Left colon (tissue), 2 donors: Measurements from ENCODE around the gene AFAP1. TPM values are rescaled to one million over a fixed set of nuclear protein-coding genes. Genes with fewer than 3 reads are reported as not detected.

ENCODE experiments used
- ATAC-seq: fragments of 200-7000 bp; cut with Tn5 transposase; one replicate; pipeline ENCODE4 v1.9.1; 2020; ENCODE audit warnings: mild to moderate bottlenecking, moderate library complexity
- DNase-seq, 2 donors: peaks; one replicate each; pipeline ENCODE4 v3.0.0-alpha.2; 2020
- intact Hi-C, 2 donors: fragments of 100-400 bp; cut with DNase I in 1 of 2; cut with micrococcal nuclease in 1 of 2; formaldehyde crosslinking; loops; one replicate each; pipeline versions ENCODE4 v1.11.2 to v1.14.0; 2022; cut with DNase I, micrococcal nuclease
- total RNA-seq, 2 donors: library from RNA; stranded (reverse); fragmentation: NEBNext Ultra II Directional; extraction: Animal tissue kit (Norgen Biotek cat#: 25700); gene quantifications; one replicate each; pipeline ENCODE4 v1.2.1, GENCODE V29; 2021
- donor health status: DM: no; HTN: no; CAD: no.
- donor health status: DM: yes; HTN: yes; CAD: no.

AFAP1 gene
- total RNA-seq, 2 donors from 2014 or later: 41.2 to 46.2 TPM

DNA sequence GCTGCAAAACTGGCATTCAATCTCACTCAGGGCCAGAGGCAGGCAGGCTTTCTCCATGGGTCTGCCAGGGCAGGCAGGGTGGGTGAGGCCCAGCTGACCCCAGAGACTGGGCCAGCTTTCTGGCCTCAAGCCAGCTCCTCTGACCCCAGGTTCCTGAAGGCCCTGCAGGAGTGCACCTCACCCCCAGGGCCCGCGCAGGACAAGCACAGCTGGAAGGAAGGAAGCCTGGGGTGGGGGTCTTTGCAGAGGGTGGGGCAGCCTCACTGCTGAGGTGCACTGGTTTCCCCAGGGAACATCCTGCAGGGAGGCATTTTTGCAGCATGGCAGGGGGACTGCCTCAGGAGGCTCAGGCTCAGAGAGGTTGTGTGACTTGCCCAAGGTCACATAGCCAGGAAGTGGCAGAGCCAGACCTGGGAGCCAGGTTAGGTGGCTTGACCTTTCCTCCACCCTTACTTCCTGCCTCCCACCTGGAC is 31.5 kb upstream of the AFAP1 start:
- peak; percentile 46 to 49 for DNase-seq
- peak; percentile 18 for ATAC-seq
- intact Hi-C loops: no loop called here

DNA sequence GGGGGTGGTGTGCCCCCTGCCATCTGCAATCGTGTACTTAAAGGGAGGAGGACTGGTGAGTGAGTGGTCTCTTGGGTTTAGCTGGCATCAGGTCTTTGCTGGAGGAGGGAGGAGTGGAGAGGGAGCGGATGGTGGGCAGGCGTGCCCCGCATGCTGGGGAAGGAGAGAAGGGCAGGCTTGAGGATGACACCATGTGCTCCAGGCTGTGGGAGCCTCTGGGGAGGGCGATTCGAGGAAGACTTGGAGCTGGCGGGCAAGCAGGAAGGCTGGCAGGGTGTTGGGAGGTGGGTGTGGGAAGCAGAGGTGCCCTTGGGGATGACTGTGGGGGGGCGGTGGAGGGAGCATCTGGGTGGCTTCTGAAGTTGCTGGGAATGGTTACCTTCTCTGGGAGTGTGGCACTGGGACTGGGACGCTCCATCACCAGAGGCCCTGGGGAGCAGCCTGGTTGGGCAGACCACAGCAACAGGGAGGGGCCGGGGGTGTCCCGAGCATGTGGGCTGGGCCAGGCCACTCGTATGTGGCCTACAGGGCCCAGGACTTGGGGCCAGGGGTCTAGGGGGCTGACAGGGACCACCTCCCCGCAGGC is 30.8 kb upstream of the AFAP1 start:
- ATAC-seq: peak; percentile 50
- intact Hi-C loops: no loop called here
- peak; percentile 67 to 81 for DNase-seq

DNA sequence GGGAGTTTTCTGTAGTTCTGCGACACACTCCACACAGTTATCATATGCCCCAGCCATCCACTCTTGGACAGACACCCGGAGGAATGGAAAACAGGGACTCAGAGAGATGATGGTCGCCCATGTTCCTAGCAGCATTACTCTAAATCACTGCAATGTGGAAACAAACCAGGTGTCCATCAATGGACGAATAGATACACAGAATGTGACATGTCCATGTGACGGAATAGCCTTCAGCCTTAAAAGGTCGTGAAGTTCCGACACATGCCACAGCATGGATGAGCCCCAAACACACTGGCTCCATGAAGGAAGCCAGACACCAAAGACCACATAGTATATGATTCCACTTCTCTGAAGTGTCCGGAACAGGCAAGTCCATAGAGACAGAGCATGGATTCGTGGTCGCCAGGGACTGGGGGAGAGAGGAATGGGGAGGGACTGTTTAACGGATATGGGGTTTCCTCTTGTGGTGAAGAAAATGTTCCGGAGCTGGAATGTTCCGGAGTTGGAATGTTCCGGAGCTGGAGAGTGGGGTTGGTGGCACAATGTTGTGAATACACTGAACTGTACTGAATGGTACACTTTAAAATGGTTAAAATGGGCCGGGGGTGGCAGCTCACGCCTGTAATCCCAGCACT is 28.7 kb upstream of the AFAP1 start:
- DNase-seq: no peak
- intact Hi-C loops: no loop called here
- ATAC-seq: no peak

DNA sequence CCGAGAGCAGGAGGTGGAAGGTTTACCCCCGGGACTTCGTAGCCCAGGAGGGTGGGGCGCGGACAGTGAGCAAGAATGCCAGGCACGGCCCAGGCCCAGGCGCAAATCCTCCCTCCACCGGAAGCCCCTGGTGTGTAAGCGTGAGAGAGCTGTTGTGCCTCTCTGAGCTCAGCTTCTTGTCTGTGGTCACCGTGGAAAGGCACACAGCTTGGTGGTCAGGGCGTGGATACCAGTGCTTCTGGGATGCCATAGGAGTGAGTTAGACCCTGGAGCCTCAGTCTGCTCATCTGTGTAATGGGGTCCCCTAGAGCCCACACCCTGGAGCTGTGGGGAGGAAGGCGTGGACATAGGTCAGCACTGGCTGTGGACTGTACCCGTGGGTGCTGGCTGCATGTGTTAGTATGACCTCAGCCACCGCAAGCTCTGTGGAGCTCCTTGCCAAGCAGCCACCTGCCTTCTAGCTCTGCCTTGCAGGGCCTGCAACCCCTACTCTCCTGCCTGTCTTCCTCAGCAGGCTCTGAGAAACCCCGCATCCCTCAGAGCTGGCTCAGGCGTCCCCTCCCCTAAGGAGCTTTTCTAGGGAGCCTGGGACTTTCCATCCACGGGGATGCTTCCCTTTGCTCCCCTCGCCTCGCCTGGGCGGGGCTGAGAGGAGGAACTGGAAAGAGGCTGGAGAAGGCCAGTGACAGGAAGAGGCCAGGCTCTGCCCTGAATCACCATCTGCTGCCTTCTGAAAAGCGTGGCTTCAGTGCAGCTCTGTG is 28.0 kb upstream of the AFAP1 start:
- intact Hi-C loops: no loop called here
- DNase-seq: peak; percentile 58 to 60
- ATAC-seq: no peak

DNA sequence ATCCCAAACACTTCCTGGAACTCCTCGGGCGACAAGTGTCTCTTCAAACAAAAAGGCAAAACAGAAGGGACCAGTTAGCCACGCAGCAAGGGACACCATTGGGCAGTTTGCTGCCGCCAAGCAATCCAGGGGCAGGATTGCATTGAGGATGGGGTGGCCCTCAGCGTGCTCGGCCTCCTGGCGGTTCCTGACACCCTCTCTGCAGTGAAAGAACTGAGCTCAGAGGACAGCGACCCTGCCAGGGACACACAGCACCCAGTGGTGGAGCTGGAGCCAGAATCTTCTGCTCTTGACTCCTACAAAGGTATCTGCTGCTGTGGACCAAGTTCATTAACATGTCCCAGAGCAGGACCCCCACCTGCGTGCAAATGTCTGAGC is 27.4 kb upstream of the AFAP1 start:
- DNase-seq (no peak), ATAC-seq (no peak)
- intact Hi-C loops: no loop called here

DNA sequence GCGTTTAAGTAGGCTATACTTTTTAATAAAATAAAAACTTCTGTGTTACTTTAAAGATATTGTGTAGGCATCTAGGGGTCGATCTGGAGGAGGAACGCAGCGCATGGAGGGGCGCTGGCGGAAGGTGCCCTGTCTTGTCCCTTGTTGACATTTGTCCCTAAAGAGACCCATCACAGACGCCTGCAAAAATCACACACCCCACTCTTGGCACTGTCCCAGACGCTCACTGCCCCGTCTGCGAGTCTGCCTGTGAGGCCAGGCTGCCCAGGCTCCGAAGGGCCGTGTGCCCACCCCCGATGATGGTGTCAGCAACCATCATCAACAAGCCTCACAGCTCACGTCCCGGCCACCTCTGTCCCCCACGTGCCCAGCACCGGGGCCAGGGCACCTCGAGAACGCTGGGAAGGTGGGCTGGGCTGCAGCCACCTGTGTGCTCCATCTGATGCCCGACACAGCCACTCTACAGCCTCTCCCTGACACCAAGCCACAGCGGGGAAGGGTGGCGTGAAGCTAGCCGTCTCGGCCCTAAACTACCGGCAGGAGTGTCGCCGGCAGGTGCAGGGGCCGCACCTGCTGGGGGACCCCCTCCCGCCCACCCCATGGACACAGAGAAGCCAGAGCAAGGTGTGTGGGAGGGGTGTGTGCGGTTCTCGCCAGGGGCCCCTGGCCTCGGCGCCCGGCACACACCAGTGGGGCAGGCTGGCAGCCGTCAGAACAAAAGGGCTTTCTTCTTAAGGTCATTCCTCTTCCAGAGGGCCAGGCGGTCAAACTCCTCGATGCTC is 26.8 kb upstream of the AFAP1 start:
- DNase-seq: no peak
- intact Hi-C loops: no loop called here
- ATAC-seq: no peak

DNA sequence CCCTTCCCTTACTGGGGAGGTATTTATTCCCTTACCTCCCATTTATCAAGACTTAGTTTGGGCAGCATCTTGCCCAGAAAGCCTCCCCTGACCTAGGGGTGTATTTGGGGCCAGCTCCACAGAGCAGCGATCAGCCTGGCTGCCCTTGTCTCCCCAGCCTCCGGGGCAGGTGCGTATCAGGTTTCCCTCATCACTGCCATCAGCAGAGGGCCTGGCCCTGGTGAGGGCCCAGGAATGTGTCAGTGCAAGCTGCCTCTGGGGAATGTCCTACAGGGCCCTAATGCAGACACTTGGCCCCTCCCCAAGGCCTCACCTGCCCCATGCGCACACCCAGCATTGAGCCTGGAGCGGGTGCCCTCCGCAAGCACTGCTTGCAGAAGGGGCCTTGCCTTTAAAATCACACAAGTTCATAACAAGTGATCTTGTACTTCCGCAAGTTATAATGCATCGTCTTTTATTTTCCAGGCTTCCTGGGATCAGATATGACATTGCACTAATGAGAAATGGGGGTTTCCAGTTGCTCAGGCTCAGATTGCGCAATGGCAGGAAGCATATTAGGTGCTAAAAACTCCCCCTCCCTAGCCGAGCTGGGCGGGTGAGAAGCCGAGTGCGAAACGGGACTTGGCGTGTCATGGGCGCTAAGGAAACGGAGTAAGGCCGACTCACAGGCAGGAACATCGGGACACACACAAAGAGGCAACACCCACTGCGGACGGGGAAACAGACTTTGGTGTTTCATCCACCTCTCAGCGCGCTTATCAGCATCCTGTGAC is 25.4 kb upstream of the AFAP1 start:
- intact Hi-C loops: no loop called here
- DNase-seq (peak in 1 of 2 donors; percentile 46), ATAC-seq (no peak)

DNA sequence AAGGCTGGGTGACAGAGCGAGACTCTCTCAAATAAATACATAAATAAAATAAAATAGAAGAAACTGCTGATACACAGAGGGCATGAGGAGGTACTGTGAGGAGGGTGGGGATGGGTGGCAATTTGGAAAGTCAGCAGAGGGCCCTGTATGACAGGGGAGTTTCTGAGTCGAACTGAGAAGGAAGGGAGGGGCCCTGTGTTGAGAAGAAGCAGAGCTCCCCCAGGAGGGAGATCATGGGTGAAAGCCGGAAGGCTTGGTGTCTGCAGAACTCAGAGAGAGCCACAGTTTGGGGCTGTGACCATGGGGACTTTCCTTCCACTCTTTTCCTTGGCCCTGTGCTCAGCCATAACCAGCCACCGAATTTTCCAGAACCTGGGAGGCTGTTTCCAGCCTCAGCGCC is 24.8 kb upstream of the AFAP1 start:
- ATAC-seq (no peak), DNase-seq (no peak)

DNA sequence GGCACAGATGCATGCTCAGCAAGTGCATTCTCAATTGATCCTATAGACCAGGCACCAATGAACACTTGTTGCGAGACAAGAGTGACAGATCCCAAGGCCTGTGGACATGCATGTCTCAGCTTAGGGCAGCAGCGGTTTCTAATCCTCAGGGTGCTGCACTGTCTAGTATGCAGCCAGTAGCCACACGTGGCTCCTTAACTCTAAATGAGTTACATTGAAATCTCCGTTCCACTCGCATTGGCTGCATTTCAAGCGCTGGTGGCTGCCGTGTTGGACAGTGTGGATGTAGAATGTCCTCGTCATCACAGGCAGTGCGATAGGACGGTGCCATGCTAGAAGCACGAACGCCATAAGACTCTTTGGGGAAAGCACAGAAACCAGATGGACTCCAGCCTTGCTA is 24.0 kb upstream of the AFAP1 start:
- DNase-seq: no peak
- no peak for ATAC-seq
- intact Hi-C loops: no loop called here

More for the DNA sequence above, 24.8 kb upstream of the AFAP1 start:
- intact Hi-C loops: no loop called here

DNA sequence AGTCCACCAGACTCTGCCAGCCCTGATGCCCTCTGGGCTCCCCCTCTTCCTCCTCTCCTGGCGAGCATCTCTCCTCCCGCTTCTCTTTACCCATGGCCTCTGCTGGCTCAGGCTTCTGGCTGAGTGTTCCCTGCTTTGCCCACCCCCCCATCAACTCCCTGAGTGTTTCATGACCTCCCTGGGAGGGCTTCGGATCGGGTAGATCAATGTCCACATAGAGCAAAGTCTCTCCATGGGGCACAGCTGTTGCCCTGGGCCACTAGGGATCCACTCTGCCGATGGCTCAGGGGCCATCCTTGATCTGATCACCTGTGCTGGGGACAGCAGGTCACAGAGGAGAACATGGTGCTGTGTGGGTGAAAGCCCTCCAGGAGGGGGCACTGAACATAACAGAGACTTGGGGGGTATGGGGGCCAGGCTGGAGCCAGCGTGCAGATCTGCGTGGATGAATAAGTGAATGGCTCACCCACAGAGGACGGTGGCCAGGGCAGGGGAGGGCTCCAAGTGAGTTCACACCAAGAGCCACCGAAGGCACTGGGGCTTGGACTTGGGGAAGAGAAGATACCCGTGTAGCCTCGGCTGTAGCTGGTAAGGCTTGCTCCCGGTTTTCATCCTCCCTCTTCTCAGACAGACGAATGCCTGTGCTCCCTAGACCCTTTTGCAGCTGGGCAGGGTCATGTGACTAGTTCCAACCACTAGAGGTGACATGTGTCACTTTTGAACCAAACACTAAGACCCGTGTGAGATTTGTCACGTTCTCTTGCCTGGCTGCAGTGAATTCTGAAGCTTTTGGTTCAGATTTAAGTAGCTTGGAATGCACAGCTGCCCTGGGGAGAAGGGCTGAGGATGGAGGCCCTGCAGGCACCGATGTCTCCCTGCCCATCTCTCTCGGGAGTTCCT is 23.2 kb upstream of the AFAP1 start:
- intact Hi-C loops: no loop called here
- ATAC-seq (no peak), DNase-seq (no peak)

DNA sequence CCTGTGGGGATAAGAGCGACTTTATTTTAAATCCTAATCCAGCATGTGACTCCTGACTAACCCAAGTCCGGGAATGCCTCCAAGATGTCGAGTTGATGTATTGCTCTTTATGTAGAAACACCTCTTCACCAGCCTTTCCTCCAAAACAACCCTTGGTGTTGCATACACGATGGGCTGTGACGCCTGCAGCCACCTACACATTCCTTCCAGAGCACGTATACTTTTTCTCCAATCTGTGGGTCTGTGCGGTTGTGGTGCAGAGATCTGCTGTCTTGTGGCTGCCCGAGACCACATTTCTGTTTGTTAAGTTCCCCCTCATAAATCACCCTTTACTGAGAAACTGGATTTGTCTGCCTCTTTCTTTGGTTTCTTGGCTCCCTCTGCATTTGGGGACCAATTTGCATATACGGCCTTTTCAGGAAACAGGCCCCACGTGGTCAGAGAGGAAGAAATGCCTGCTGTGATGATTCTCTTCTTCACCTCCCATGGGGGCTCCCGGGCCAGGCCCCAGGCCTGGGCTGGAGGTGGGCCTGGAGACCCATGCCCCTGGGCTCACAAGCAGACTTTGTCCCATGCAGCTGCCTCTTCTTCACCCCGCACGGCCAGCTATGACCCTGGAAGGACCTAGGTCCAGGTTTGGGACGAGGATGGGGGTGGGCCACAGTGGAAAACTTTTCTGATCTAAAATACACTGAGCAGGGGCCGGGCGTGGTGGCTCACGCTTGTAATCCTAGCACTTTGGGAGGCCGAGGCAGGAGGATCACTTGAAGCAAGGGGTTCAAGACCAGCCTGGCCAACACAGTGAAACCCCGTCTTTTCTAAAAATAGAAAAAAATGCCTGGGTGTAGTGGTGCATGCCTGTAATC is 21.4 kb upstream of the AFAP1 start:
- ATAC-seq (no peak), DNase-seq (peak in 1 of 2 donors; percentile 70)
- intact Hi-C loops: no loop called here

DNA sequence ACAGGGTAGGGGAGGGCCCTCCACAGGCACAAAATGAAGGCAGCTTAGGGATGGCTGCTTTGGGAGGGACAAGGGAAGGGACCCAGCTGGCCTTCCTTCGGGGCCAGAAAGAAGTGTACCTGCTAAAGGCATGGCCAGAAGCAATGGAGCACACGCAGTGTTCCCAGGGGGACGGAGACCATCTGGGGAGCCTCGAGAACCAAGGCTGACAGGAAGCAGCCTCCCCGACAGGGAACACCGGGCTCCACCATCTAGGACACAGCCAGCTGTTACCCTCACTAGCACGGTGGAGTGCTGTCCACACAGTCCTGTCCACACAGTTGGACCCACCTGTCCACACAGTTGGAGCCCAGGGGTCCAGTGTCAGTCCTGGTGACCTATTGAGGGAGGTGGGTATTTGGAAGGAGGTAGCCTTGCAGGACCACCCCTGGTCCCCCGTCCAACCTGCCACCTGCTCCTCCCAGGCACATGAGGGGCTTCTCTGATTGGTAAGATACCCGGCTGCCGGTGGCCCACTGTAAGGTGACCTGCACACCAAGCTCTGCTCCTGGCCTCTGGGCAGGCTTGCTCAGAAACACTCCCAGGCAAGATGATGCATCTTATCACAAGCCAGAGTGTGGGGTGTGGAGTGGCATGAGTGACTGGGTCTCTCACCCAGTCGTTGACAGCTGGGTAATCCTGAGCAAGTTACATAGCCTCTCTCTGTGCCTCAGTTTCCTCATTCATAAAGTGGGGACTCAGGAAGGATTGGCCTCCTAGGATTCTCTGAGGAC is 20.5 kb upstream of the AFAP1 start:
- intact Hi-C loops: no loop called here
- DNase-seq (no peak), ATAC-seq (no peak)

DNA sequence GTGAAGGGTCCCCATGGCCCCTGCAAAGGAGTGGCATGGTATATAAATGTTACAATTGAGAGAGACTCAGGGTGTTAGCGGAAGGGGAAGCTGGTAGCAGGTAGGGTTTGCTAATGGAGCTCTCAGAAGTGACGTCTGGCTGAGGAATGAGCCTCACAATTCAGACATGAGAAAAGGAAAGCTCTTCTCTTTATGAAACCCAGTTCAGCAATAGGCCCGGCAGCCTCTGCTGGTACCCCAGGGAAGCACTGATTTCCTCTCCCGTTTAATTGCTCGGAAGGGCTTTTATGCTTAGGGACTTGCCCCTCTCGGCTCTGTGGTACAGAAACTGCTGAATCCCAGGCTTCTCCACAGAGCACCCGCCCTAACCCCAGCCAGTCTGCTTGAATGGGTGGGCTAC is 19.4 kb upstream of the AFAP1 start:
- ATAC-seq (no peak), DNase-seq (no peak)
- intact Hi-C loops: no loop called here

DNA sequence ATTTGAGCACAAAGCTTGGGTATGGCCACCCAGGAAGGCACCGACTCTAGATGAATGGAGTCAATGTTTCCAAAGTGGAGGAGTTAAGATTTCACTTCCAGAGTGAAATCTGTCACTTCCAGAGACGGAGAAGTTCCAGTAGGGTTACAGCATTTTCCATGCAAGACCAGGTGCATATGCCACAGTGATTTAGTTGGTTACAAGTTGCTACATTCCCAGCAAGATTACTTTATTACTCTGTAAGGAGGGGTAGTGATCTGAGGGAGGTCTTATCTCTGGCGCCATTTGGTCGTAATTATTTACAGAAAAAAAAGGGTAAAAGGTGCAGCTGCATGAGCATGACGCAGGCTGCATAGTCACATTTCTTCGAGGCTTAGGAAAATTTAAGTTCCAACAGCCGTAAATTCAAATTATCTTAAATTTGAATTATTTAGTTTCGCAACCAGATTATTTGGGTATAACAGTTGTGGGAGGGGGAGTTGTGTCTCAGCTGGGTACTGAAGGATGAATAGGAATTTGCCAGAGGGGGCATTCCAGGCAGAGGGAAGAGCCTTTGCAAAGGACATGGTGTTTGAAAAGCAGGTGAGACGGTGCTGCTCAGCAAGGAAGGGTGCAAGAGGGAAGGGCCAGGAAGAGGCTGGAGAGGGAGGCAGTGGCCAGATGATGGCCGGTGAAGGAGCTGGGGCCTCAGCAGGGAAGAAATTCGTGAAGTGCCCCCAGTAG is 17.4 kb upstream of the AFAP1 start:
- DNase-seq (no peak), ATAC-seq (peak; percentile 77)
- intact Hi-C loops: no loop called here

DNA sequence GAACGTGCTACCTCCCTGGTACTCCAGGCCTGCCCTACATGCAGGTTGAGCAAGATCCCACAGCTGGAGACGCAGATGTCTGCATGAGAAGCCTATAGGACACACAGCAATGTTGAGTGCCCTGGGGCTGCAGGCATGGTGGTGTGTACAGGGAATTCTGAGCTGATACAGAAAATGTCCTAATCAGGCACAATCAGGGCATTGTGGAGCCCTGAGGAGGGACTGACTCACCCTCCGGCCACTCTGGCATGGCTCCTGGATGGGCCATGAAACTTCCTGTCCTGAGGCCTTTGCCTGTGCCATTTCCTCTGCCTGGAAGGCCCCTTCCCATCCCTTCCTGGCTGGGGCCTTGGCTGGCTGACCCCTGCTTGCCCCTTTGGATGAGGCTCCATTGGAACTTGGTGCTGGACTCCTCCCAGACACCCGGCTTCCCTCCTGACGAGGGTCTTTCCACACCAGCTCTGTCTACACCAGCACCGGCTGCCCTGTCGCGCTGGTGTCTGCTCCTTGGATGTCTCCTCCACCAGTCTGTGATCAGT is 16.7 kb upstream of the AFAP1 start:
- no peak for DNase-seq
- peak; percentile 26 for ATAC-seq

More for the DNA sequence above, 16.7 kb upstream of the AFAP1 start:
- intact Hi-C loops: no loop called here
